ENCODE results near the gene CDCP1.
"Not testable (repeated sequence)": the region's sequence is repeated elsewhere in the genome, so short reads cannot be mapped to it uniquely, and the experiment has no call there.

CDCP1 gene

DNA sequence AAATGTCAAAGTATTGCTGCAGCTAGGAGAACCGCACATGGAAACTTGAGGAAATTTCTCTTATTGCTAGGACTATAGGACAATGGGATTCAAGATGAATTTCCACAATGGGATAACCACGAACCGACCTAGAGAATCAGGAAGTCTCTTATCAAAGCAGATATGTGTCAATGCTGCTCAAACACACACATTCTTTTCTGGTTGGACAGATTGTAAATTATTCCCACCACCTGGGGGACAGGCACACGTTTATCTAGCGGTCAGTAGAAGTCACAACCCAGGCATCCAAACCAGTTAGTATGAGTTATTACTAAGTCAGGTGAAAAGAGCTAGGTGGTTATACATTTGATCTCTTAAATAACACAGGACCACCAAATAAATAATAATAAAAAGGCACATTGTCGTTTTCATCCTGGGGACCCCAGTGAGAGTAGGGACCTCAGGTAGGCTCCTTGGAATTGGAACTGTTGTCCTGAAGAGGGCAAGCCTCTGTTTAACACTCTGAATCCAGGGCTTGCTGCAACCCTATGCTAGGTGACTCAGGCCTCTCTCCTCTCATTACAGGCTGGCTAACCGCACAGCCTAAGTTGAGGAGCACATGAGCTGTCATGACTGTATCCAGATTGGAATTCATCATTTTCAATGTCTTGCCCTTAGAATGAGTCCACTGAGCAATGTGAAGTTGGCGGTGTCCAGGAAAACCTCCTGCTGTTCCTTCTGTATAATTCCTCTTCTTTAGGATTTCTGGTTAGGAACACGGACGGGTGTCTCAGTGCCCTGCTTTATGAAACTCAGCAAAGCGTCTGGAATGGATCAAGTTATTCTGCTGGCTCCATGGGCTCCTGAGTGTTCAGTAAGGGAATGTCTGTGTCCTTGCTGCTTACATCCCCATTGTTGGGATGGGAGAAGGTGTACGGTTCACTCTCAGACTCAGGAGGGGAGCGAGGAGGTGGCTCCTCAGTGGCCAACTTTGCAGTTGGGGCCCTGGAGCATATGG lies 61.1 kb downstream of the CDCP1 start:
- no peak overlapping the region for H3K4me3 Mint-ChIP-seq
- no peaks in the 10 kb centered on the region for H3K4me1 Mint-ChIP-seq
- DNase-seq (no peak), ATAC-seq (replicated peaks) (no peak)
- H3K27me3 Mint-ChIP-seq: no peaks in the 10 kb centered on the region
- no peak overlapping the region for H3K27ac Mint-ChIP-seq
- no peaks in the 10 kb centered on the region for H3K36me3 Mint-ChIP-seq
- H3K9me3 Mint-ChIP-seq: peaks cover 3% of the 10 kb centered on the region in 2 donors

DNA sequence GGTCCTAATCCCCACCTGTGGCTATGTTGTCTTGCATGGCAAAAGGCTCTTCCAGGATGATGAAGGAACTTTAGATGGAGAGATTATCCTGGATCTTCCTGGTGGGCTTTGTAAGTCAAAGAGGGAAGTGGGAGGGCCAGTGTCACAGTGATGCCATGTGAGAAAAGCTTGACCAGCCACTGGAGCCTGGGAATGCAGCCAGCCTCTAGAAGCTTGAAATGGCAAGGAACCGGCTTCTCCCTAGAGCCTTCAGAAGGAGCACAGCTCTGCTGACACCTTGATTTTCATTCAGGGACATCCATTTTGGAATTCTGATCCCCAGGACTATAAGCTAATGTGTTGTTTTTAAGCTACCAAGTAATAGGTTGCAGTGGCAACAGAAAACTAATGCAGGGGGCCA lies 61.8 kb downstream of the CDCP1 start:
- no peaks in the 10 kb centered on the region for H3K36me3 Mint-ChIP-seq
- H3K9me3 Mint-ChIP-seq: peaks cover 3 to 4% of the 10 kb centered on the region in 2 donors

DNA sequence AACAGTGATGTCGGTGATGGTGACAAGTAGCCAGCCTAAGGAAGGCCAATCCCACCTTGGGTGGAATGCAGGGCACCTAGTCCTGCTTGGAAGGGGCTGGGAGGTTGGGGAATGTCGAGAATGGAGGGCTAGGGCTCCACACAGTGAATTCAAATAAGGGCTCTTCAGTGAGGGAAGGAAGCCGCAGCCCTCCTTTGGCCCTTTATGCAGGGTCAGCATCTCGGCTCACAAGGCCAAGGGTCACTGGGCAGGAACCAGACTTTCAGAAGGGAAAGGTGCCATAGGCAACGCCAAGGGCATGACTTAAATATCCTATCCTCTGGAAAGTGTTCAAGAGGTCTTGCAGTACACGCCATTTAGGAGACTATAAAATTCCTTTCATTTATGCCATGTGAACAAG lies 63.2 kb downstream of the CDCP1 start:
- no peak overlapping the region for H3K27ac Mint-ChIP-seq
- H3K4me1 Mint-ChIP-seq: no peaks in the 10 kb centered on the region
- ATAC-seq (replicated peaks): no peak
- no peak overlapping the region for H3K4me3 Mint-ChIP-seq
- peaks cover 3 to 4% of the 10 kb centered on the region in 2 donors for H3K9me3 Mint-ChIP-seq
- H3K36me3 Mint-ChIP-seq: no peaks in the 10 kb centered on the region
- H3K27me3 Mint-ChIP-seq: no peaks in the 10 kb centered on the region
- no peak for DNase-seq

More for the DNA sequence above, 61.8 kb downstream of the CDCP1 start:
- no peaks in the 10 kb centered on the region for H3K4me1 Mint-ChIP-seq
- no peak overlapping the region for H3K27ac Mint-ChIP-seq
- ATAC-seq (replicated peaks): no peak
- H3K4me3 Mint-ChIP-seq: no peak overlapping the region
- DNase-seq: no peak
- H3K27me3 Mint-ChIP-seq: no peaks in the 10 kb centered on the region

DNA sequence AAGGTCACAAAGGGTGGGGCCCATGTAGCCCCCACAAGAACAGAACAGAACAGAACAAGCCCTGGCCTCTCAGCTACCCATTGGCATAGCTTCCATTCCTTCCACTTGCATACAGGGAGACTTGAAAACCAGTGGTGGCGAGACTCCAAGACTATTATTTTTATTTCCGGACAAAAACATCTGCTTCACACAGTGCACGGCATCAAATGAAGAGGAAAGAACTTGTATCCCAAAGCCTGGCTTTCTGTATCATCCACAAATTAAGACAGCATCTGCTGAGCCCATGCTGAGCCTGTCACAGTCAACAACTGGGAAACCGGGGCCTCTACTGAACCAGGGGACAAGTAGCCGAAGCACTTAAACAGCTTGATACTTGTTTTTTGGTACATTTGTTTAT lies 64.0 kb downstream of the CDCP1 start:
- Mint-ChIP-seq H3K4me1 (no peaks in the 10 kb centered on the region), H3K27me3 (no peaks in the 10 kb centered on the region), H3K36me3 (no peaks in the 10 kb centered on the region), H3K4me3 (no peak overlapping the region), H3K9me3 (peaks cover 3 to 4% of the 10 kb centered on the region in 2 donors), H3K27ac (no peak overlapping the region)
- no peak for DNase-seq
- ATAC-seq (replicated peaks): no peak

DNA sequence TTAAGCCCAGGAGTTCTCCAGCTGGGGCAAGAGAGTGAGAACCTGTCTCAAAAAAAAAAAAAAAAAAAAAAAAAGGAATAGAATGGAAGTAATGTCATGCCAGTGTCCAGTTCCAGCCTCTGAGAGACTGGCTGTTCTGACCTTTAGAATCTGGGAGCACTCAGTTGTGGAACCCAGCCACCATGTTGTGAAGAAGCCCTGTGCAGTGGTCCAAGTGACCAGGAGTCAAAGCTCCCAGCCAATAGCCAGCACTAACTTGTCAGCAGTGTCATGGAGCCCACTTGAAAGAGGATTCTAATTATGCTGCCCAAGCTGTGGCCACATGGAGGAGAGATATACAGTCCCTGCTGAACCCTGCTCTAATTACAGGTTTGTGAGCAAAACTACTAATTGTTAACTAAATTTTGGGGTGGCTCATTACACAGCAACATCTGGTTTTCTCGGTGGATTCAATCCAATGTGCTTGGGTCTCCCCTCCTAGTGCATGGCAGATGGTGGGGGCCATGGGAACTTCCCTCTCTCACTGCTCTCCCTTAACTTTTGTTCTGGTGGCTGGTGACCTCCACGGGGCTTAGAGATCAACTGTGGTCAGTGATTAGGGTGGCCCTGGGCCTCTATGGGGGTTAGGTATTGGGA lies 64.6 kb downstream of the CDCP1 start:
- no peak for ATAC-seq (replicated peaks)
- H3K36me3 Mint-ChIP-seq: no peaks in the 10 kb centered on the region
- H3K4me1 Mint-ChIP-seq: no peaks in the 10 kb centered on the region
- no peaks in the 10 kb centered on the region for H3K27me3 Mint-ChIP-seq
- no peak overlapping the region for H3K4me3 Mint-ChIP-seq
- no peak overlapping the region for H3K27ac Mint-ChIP-seq
- peaks cover 3 to 8% of the 10 kb centered on the region in 2 donors for H3K9me3 Mint-ChIP-seq
- no peak for DNase-seq

DNA sequence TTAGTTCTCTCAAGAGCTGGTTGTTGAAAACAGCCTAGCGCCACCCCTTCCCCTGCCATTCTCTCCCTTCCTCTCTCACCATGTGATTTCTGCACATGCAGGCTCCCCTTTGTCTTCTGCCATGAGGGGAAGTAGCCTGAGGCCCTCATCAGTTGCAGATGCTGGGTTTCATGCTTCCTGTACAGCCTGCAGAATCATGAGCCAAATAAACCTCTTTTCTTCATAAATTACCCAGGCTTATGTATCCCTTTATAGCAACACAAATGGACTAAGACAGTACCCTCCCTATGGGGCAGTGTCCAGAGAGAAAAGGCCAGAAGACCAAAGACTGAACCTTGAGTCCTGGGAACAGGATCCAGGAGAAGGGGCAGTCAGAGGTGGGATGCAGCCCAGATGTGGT lies 65.4 kb downstream of the CDCP1 start:
- H3K4me1 Mint-ChIP-seq: no peaks in the 10 kb centered on the region
- H3K27ac Mint-ChIP-seq: no peak overlapping the region
- H3K9me3 Mint-ChIP-seq: peaks cover 3 to 9% of the 10 kb centered on the region in 2 donors
- DNase-seq (no peak), ATAC-seq (replicated peaks) (no peak)
- H3K27me3 Mint-ChIP-seq: no peaks in the 10 kb centered on the region
- H3K36me3 Mint-ChIP-seq: no peaks in the 10 kb centered on the region
- no peak overlapping the region for H3K4me3 Mint-ChIP-seq

DNA sequence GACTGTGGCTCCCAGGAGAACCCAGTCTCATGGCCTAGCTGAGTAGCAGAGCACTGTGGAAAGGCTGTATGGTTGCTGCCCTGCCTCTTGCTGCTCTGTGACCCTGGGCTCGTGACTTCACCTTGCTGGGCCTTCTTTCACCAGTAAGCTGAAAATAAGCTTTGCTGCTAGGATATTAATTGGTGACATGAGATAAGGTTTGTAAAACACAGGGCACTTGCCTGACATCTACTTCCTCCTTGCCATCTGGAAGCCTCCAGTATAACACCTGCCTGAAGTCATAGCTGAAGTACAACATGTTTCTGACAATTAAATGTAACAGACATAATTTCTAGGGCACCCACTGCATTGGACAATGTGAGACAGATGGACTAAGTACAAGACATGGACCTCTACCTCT lies 66.5 kb downstream of the CDCP1 start:
- H3K27ac Mint-ChIP-seq: no peak overlapping the region
- ATAC-seq (replicated peaks) (no peak), DNase-seq (no peak)
- peaks cover 3 to 9% of the 10 kb centered on the region in 2 donors for H3K9me3 Mint-ChIP-seq
- no peak overlapping the region for H3K4me3 Mint-ChIP-seq
- no peaks in the 10 kb centered on the region for H3K27me3 Mint-ChIP-seq
- no peaks in the 10 kb centered on the region for H3K4me1 Mint-ChIP-seq
- H3K36me3 Mint-ChIP-seq: no peaks in the 10 kb centered on the region

DNA sequence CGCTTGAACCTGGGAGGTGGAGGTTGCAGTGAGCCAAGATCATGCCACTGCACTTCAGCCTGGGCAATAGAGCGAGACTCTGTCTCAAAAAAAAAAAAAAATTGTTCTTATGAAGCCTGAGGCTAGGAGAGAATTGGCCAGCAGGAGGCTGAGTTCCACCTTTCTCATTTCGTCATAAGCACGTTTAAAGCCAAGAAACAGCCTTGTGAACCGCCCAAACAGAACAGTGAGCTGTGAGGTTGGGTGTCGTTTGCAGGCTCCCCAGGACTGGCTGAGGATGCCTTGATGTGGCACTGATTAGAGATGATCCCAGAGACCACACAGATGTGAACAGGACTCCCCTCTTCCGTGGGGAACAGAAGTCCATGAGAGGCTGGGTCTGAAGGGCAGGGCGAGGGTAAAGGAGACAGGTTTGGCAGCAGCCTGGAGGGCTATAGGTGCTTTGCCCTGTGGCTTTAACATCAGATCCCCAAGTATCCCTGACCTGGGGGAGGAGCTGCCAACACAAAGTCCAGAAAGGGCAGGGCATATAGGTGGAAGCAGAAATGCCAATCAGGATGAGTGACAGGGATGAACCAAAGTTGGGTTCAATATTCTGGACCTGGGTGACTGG lies 67.2 kb downstream of the CDCP1 start:
- H3K9me3 Mint-ChIP-seq: peaks cover 3 to 9% of the 10 kb centered on the region in 2 donors
- H3K27me3 Mint-ChIP-seq: peaks cover 0 to 3% of the 10 kb centered on the region in 2 donors
- no peaks in the 10 kb centered on the region for H3K4me1 Mint-ChIP-seq
- H3K27ac Mint-ChIP-seq: no peak overlapping the region
- ATAC-seq (replicated peaks): no peak
- no peaks in the 10 kb centered on the region for H3K36me3 Mint-ChIP-seq
- no peak for DNase-seq
- no peak overlapping the region for H3K4me3 Mint-ChIP-seq

DNA sequence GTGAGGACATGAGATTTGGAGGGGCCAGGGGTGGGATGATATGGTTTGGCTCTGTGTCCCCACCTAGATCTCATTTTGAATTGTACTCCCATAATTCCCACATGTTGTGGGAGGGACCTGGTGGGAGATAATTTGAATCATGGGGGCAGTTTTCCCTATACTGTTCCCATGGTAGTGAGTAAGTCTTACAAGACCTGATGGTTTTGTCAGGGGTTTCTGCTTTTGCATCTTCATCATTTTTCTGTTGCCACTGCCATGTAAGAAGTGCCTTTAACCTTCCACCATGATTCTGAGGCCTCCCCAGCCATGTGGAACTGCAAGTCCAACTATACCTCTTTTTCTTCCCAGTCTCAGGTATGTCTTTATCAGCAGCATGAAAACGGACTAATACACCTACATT lies 67.9 kb downstream of the CDCP1 start:
- not testable (repeated sequence) for H3K4me3 Mint-ChIP-seq; H3K9me3 Mint-ChIP-seq; ATAC-seq (replicated peaks); H3K27me3 Mint-ChIP-seq; H3K36me3 Mint-ChIP-seq; H3K27ac Mint-ChIP-seq; H3K4me1 Mint-ChIP-seq; DNase-seq

DNA sequence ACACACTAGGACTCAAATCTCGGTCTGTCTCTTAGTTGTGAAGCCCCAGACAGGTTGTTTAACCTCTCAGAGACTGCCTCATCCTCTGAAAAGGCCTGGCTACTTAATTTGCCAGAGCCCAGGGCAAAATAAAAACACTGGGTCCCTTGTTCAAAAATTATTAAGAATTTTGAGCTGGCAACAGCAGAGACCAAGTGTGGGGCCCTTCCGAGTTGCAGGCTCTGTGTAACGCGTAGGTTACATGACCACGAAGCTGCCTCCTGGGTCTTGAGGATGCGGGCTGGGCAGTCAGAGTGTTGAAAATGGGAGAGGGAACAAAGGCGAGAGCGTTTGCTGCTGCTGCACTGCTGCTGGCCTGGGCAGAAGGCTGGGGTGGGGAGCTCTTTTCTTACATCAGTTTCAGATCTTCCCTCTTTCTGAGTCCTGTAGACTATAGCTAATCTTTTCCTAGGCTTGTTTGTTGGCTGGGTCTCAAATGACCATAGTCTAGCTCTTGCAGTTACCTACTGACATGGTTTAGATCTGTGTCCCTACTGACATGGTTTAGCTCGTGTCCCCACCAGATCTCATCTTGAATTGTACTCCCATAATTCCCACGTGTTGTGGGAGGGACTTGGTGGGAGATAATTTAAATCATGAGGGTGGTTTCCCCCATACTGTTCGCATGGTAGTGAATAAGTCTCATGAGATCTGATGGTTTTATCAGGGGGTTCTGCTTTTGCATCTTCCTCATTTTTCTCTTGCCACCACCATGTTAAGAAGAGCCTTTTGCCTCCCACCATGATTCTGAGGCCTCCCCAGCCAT lies 70.2 kb downstream of the CDCP1 start:
- no peak overlapping the region for H3K4me3 Mint-ChIP-seq
- no peak overlapping the region for H3K27ac Mint-ChIP-seq
- no peaks in the 10 kb centered on the region for H3K4me1 Mint-ChIP-seq
- no peaks in the 10 kb centered on the region for H3K36me3 Mint-ChIP-seq
- no peak for ATAC-seq (replicated peaks)
- H3K9me3 Mint-ChIP-seq: peaks cover 3 to 9% of the 10 kb centered on the region in 2 donors
- DNase-seq: no peak
- peaks cover 0 to 7% of the 10 kb centered on the region in 2 donors for H3K27me3 Mint-ChIP-seq

DNA sequence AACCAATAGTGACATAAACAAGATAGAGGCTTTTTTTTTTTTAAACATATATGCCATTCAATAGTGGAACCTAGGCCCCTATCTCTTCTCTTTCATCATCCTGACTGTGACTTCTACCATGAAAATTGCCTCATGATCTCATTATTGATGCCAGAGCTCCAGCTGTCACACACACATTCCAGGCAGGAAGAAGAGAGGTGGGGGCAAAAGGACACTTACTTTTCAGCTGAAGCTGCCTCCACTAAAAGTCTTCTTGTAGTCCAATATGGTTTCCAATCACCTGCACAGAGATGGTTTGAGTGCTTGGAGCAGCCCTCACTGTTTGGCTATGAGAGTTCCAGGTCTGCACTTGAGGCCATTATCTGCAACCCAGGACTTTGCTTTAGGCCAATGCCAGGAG lies 75.1 kb downstream of the CDCP1 start:
- peaks cover 3 to 10% of the 10 kb centered on the region in 2 donors for H3K4me1 Mint-ChIP-seq
- no peaks in the 10 kb centered on the region for H3K9me3 Mint-ChIP-seq
- no peak overlapping the region for H3K27ac Mint-ChIP-seq
- no peaks in the 10 kb centered on the region for H3K36me3 Mint-ChIP-seq
- H3K4me3 Mint-ChIP-seq: no peak overlapping the region
- DNase-seq: no peak
- ATAC-seq (replicated peaks): no peak
- peaks cover 0 to 11% of the 10 kb centered on the region in 2 donors for H3K27me3 Mint-ChIP-seq

DNA sequence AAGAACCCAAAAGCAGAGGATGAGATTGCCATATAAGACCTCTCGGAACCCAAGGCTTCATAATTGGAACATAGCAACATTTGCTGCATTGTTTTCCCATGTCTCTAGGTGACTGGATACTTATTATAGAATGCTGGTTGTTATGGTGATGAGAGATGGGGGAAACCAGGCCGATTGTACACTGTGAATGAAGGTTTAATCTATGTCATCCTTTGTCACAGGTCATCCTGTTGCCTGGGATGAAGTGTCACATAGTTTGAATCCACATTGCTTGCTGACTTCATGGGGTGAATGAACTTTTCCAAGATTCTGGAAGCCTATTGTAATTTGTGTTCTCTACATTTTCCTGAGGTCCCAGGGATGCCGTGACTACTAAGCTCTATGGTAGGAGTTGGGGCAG lies 78.2 kb downstream of the CDCP1 start:
- Mint-ChIP-seq H3K36me3 (no peaks in the 10 kb centered on the region), H3K27ac (no peak overlapping the region), H3K4me3 (no peak overlapping the region), H3K27me3 (peaks cover 0 to 4% of the 10 kb centered on the region in 2 donors), H3K9me3 (no peaks in the 10 kb centered on the region), H3K4me1 (peaks cover 8 to 20% of the 10 kb centered on the region in 2 donors)
- DNase-seq: no peak
- no peak for ATAC-seq (replicated peaks)

DNA sequence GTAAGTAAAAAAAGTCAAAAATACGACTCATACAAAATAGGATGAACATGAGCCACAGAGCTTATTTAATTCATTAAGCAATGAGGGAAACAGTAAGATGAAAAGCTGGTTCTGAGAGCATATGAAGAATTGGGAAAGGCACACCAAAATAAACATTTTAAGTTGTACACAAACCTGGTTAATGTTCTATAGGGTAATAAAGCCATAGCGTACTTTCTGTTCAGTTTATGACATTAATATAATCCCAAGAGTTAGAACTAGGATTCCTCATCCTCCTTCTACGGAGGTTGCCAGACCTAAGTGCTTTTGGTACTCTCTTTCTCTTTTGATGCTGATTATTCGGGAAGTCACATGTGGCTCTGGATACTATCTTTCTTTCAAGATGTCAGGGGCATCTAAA lies 78.7 kb downstream of the CDCP1 start:
- ATAC-seq (replicated peaks): no peak
- no peak for DNase-seq

More for the DNA sequence above, 78.7 kb downstream of the CDCP1 start:
- H3K36me3 Mint-ChIP-seq: no peaks in the 10 kb centered on the region
- peaks cover 8 to 20% of the 10 kb centered on the region in 2 donors for H3K4me1 Mint-ChIP-seq
- peaks cover 0 to 4% of the 10 kb centered on the region in 2 donors for H3K27me3 Mint-ChIP-seq
- H3K9me3 Mint-ChIP-seq: no peaks in the 10 kb centered on the region
- no peak overlapping the region for H3K4me3 Mint-ChIP-seq
- H3K27ac Mint-ChIP-seq: no peak overlapping the region

All from stimulated activated naive B cell treated with anti-CD40 and anti-IgM and Interleukin-4, amounts not matched to agents 10 μg/mL and 1 μg/mL and 100 μg/mL, for 72 hours (primary cell).